H1 (cell line): ENCODE results near the gene PDIA5. TPM values are rescaled to one million over a fixed set of nuclear protein-coding genes. Genes with fewer than 3 reads are reported as not detected.

Experiments used
- BACH1 ChIP-seq: IDR thresholded peaks from 2 replicates; pipeline ENCODE4 v1.6.1; 2012; ENCODE audit warnings: low read length, improper control_type of control experiment
- BCL11A ChIP-seq, 2 experiments: IDR thresholded peaks; one replicate each; pipeline ENCODE4 v1.6.1; 2011; ENCODE audit warnings: low read depth in 2 of 2, low read length in 2 of 2, mild to moderate bottlenecking in 2 of 2
- BRCA1 ChIP-seq: IDR thresholded peaks from 2 replicates; pipeline ENCODE4 v1.6.1; 2012; ENCODE audit warnings: low read depth, low read length, improper control_type of control experiment
- CBX5 ChIP-seq: fragments of 300-800, 300-1000 bp; sonication (generic); IDR thresholded peaks from 2 replicates; pipeline ENCODE4 v1.7.1; 2016; ENCODE audit warnings: antibody characterized with exemption, low read length, low read depth
- CHD1 ChIP-seq: IDR thresholded peaks from 2 replicates; pipeline ENCODE4 v1.6.1; 2012; ENCODE audit warnings: low read depth, low read length, improper control_type of control experiment
- EGR1 ChIP-seq: IDR thresholded peaks from 2 replicates; pipeline ENCODE4 v1.6.1; 2011; ENCODE audit warnings: low read depth, low read length, borderline replicate concordance
- EP300 ChIP-seq, 2 experiments: IDR thresholded peaks; 1 replicate in 1 of 2; 2 replicates in 1 of 2; pipeline ENCODE4 v1.6.1; 2011 to 2012; ENCODE audit warnings: low read depth in 2 of 2, low read length in 2 of 2, mild to moderate bottlenecking in 2 of 2, borderline replicate concordance in 1 of 2, inconsistent platforms in 1 of 2, moderate library complexity in 1 of 2
- HDAC2 ChIP-seq, 2 experiments: fragments of 300-600 bp in 1 of 2; sonication (generic) in 1 of 2; IDR thresholded peaks; 2 replicates each; pipeline ENCODE4 v1.6.1; 2011 to 2012; ENCODE audit warnings: low read depth in 2 of 2, low read length in 2 of 2, mild to moderate bottlenecking in 2 of 2, moderate library complexity in 2 of 2, borderline replicate concordance in 1 of 2, inconsistent platforms in 1 of 2
- JUN ChIP-seq: IDR thresholded peaks from 2 replicates; pipeline ENCODE4 v1.6.1; 2011; ENCODE audit warnings: low read depth, mild to moderate bottlenecking, improper control_type of control experiment, low read length
- JUND ChIP-seq: IDR thresholded peaks from 2 replicates; pipeline ENCODE4 v1.6.1; 2011; ENCODE audit warnings: mild to moderate bottlenecking, improper control_type of control experiment, low read length
- KDM5A ChIP-seq: fragments of 200-600 bp; IDR thresholded peaks from 2 replicates; pipeline ENCODE4 v1.7.1; 2012; ENCODE audit warnings: mild to moderate bottlenecking, low read length, inconsistent platforms, mixed read lengths
- MAFK ChIP-seq: IDR thresholded peaks from 2 replicates; pipeline ENCODE4 v1.6.1; 2012; ENCODE audit warnings: low read depth, mild to moderate bottlenecking, improper control_type of control experiment, low read length
- MAX ChIP-seq: IDR thresholded peaks from 2 replicates; pipeline ENCODE4 v1.6.1; 2012; ENCODE audit warnings: inconsistent platforms
- NANOG ChIP-seq: IDR thresholded peaks from 2 replicates; pipeline ENCODE4 v1.6.1; 2011; ENCODE audit warnings: low read length, low read depth, mild to moderate bottlenecking, inconsistent platforms; ENCODE audit not compliant: insufficient read depth, poor library complexity, severe bottlenecking
- POLR2A ChIP-seq, 2 experiments: IDR thresholded peaks; 1 replicate in 1 of 2; 2 replicates in 1 of 2; pipeline ENCODE4 v1.6.1; 2011; ENCODE audit warnings: low read depth in 2 of 2, low read length in 2 of 2, mild to moderate bottlenecking in 2 of 2; ENCODE audit errors: control extremely low read depth in 1 of 2
- POLR2AphosphoS5 ChIP-seq: IDR thresholded peaks from 2 replicates; pipeline ENCODE4 v1.6.1; 2011; ENCODE audit warnings: low read depth, low read length
- RBBP5 ChIP-seq: IDR thresholded peaks from 2 replicates; pipeline ENCODE4 v1.7.1; 2012; ENCODE audit warnings: low read depth, mild to moderate bottlenecking, inconsistent platforms, low read length, moderate library complexity, borderline replicate concordance
- RFX5 ChIP-seq: IDR thresholded peaks from 2 replicates; pipeline ENCODE4 v1.6.1; 2011; ENCODE audit warnings: low read depth, low read length, improper control_type of control experiment, borderline replicate concordance
- RNF2 ChIP-seq: fragments of 200-900, 300-1000 bp; sonication (generic); IDR thresholded peaks from 2 replicates; pipeline ENCODE4 v1.7.1; 2016; ENCODE audit warnings: borderline replicate concordance, low read depth, mild to moderate bottlenecking, antibody characterized with exemption, low read length; ENCODE audit not compliant: poor library complexity, severe bottlenecking; ENCODE audit errors: missing control alignments
- SP1 ChIP-seq: IDR thresholded peaks from 2 replicates; pipeline ENCODE4 v1.6.1; 2011; ENCODE audit warnings: low read depth, low read length
- SP4 ChIP-seq: IDR thresholded peaks from 2 replicates; pipeline ENCODE4 v1.6.1; 2012; ENCODE audit warnings: low read length, inconsistent platforms
- SRF ChIP-seq: IDR thresholded peaks from 2 replicates; pipeline ENCODE4 v1.6.1; 2011; ENCODE audit warnings: mild to moderate bottlenecking, low read depth, low read length, moderate library complexity
- TAF1 ChIP-seq: IDR thresholded peaks from 2 replicates; pipeline ENCODE4 v1.6.1; 2011; ENCODE audit warnings: mild to moderate bottlenecking, low read depth, low read length
- TBP ChIP-seq: IDR thresholded peaks from 2 replicates; pipeline ENCODE4 v1.6.1; 2011; ENCODE audit warnings: low read depth, low read length, improper control_type of control experiment
- polyA plus RNA-seq, 7 experiments: library from polyadenylated mRNA; depleted of rRNA in 3 of 7; stranded (reverse) in 5 of 7; unstranded in 2 of 7; fragments of >200 nt in 5 of 7; fragments of 200-250 nt in 2 of 7; gene quantifications; 1 replicate in 5 of 7; 2 replicates in 1 of 7; 4 replicates in 1 of 7; pipeline versions ENCODE4 v1.2.1 to v1.2.3, GENCODE V29; 2011 to 2013; ENCODE audit warnings: missing spikeins in 2 of 7, mixed read lengths in 2 of 7
- total RNA-seq: library from RNA; stranded (reverse); fragmentation: NEBNext Ultra II Directional; extraction: Animal tissue kit (Norgen Biotek cat#: 25700); gene quantifications from 2 replicates; pipeline ENCODE4 v1.2.1, GENCODE V29; 2021

The PDIA5 gene
- total and polyA plus RNA-seq, 2 of the 8 experiments (the other 6 are each of a cell fraction or from before 2014, with no cell fraction given) = 18.2 to 32.8 TPM

GRCh38 chr3:123066896-123067688 lies at the start of gene PDIA5 (continued):
- TF ChIP-seq NANOG = peak; percentile 22
- no peak for TF ChIP-seq BCL11A (IDR thresholded peaks at IDR 0.05; ENCODE audit: low read depth in 2 of 2, low read length in 2 of 2)
- TF ChIP-seq BRCA1 = no peak
- TF ChIP-seq EGR1 = no peak
- TF ChIP-seq MAX = peak; percentile 99
- no peak for TF ChIP-seq CBX5
- TF ChIP-seq CHD1 = no peak
- TF ChIP-seq RNF2 = peak; percentile 54
- TF ChIP-seq SRF = no peak
- TF ChIP-seq POLR2AphosphoS5 = peak; percentile 9; the same call in 1 of the 2 replicates
- TF ChIP-seq JUN = no peak
- no peak for TF ChIP-seq KDM5A
- no peak for TF ChIP-seq SP1
- TF ChIP-seq BACH1 = no peak
- no peak for TF ChIP-seq SP4
- no peak for TF ChIP-seq JUND
- TF ChIP-seq TBP = no peak
- TF ChIP-seq MAFK = no peak
- peak in 1 of 2 experiments; percentile 75; a peak in 1 of 4 replicates for TF ChIP-seq HDAC2 (IDR thresholded peaks at IDR 0.05; ENCODE audit: borderline replicate concordance in 1 of 2, low read depth in 2 of 2, low read length in 2 of 2)
- TF ChIP-seq POLR2A (IDR thresholded peaks at IDR 0.05; ENCODE audit: control extremely low read depth in 1 of 2, low read depth in 2 of 2, low read length in 2 of 2) = 0 out of 3 replicates have a peak, but pooled peaks of 1 of the 2 experiments have one; percentile 39
- peak; percentile 43; the same call in 1 of the 2 replicates for TF ChIP-seq RBBP5
- TF ChIP-seq TAF1 = peak; percentile 60; the same call in 1 of the 2 replicates
- TF ChIP-seq EP300 (IDR thresholded peaks at IDR 0.05; ENCODE audit: borderline replicate concordance in 1 of 2, low read depth in 2 of 2, low read length in 2 of 2) = no peak
- TF ChIP-seq RFX5 = no peak
